NCI-H2081 (cell line): ENCODE results near the gene TGFBR2.

Experiments used
- DNase-seq, 2 experiments: peaks; one replicate each; lab custom pipeline; 2025; lab: John Stamatoyannopoulos, UW

TGFBR2 gene

DNA sequence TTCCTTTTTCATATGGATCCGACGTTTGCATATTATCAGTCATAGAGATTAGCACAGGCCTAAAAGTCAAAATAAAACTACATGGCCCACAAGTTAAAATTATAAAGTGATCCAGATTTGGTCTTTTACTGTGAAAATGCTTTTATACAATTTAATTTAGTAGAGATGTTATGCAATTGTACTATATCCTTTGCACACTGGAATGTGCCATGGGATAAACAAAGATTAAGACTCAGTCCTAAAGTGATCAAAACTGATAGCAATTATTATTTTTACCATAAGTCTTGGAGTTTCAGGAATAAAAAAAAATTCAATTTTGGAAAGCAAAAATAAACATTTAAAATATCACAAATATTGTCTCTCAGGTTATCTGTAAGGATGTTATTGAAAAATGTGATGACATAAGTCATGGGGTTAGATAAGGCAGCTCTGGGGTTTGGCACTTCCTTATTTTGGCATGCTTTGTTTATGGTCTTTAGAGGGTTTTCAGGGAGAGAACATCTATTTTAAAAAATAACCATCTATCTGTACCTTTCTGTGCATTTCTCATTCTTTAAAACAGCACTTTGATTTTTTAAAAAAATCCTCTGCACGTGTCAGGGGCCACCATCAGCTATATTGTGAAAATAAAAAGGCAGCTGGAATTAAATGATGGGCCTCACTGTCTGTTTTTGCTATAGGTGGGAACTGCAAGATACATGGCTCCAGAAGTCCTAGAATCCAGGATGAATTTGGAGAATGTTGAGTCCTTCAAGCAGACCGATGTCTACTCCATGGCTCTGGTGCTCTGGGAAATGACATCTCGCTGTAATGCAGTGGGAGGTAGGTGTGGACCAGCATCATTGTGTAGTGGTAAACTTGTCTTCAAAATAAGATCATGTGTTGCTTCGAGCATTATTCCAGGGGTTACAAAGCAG, 67.3 kb downstream of the TGFBR2 start:
- DNase-seq, result no peak

DNA sequence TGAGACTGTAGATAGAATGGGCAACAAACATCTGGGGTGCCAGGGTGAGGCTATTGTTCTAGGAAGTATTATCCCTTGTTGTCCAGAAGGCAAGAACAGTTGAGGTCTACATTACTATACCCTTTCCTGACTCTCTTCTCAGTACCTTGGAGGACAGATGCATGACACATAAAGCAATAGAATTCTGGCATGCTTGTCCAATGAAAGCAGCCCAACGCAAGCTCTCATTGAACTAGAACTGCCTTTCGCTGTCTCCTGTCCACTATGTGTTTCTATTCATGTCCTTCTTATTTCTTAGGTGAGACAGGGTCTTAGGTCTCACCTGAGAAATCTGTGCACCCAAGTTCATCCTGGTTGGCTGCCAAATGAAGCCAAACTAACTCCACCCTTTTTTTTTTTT, 68.6 kb downstream of the TGFBR2 start:
- DNase-seq, result no peak

DNA sequence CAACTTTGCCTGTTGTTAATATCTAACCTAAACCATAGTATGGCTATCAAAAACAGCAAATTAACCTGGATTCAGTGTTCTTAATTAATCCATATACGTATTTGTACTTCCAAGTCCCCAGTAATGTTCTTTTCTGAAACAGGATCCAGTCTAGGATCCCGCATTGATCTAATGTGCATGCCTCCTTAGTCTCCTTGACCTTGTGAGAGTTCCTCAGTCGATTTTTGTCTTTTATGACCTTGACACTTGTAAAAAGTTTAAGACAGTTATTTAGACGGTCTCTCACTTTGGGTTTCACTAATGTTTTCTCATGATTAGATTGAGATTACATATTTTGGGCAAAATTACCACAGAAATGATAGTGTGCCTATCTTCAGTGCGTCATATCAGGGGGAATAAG, 69.4 kb downstream of the TGFBR2 start:
- DNase-seq, result no peak

DNA sequence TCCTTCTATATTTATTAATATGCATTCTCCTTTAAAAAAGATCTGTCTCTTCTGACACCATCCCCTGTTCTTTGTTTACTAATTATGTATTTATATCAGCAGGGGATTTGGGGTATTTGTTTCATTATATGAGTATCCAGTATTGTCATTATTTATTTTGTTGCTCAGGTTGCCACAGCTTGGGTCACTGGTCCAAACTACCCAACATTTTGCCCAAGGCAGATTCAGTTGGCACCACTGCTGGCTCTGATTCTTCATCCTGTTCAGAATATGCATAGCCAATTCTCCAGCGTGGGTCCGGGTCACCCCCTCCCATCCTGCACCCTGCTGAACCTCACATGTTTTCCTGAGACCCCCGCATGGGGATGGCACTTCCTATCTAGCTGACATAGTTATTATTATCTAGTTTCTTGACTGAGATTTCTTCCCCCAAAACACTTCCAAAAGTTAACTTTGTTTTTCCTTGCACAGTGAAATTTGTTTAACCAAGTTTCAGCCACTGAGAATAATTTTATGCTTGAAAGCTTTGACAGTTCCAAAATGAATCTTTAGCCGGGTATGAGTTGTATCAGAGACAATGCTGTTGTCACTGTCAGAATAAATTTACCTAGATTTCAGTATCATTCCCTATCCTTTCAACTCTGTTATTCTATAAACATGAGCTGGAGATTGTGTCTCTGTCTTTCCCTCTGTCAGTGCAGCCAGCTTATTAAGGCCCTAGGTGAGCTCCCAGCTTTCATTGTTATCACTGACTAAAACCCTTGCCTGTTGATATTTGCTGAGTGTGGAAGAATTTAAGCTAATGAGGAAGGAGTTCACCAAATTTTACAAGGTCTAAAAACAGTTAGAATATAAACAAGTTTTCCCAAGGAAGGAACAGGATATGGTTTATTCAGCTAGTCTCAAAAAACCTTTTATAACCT, 70.3 kb downstream of the TGFBR2 start:
- DNase-seq, result no peak

DNA sequence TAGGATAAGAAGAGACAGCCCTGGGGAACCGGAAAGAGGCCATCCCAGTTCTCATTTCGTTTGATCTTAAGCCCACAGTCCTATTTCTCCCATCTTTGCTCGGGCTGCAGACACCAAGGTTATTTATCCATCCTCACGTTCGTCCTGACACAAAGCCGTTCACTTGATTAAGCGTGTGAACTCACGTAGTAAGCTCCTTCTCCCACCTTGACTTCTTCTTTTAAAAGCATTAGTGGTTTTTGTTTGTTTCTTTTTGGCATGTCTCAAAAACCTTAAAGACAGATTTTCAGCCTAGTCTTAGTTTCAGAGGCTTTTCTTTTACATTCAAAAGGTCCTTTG, 70.9 kb downstream of the TGFBR2 start:
- no peak for DNase-seq

DNA sequence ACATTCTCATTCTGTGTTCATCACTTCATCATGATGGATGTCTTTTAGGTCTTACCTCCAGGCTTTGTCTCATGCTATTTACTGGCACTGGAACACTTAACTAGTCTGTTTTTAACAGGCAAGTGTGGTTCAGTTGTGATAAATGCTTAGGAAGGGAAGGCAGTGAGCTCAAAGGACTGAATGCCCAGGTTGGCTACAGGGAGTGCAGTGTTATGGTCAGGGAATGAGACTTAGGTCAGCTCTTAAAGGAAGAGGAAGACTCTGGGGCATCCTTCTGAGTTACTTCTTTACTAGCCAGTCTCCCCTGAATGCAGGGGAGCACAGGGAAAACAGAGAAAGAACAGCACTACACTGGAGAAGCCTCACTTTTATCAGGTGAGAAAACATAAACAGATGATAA, 72.6 kb downstream of the TGFBR2 start:
- DNase-seq, result no peak

DNA sequence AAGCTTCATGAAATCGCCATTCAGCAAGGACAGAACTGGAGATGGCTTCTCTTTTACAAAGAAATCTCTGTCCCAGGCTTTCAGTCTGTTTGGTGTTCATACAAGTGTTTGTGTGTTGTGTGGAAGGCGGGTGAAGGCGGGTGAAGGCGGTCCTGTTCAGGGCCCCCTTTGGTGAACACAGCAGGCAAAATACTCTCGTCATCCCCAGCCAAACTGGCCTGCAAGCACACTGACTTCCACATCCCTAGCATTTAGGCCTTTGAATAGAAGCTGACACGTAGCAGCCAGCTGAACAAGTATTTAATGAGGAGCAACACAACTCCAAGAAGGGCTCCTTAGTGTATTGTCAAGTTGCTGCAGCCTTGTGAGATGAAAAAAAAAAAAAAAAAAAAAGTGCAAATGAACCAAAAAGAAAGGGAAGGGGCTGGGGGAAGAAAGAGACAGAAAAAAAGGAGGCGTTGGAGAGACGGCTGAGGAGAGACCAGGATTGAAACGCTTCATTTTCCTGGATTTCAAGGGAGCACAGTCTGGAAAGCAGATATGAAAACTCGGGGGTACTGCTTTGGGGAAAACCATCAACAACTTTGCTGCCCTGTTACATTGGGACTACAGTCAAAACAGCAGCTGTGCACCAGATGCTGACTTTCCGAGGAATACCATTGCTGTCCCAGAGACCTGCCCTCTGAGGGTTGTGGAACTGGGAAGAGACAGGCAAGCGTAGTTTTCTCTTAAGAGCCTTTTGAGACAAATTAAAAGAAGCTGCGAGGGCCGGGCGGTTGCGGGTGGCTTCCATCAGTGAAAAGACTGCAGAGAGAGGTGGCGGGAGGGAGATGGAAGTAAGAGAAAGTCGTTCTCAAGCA, 74.6 kb downstream of the TGFBR2 start:
- peak in 1 of 2 experiments; percentile 4 for DNase-seq

DNA sequence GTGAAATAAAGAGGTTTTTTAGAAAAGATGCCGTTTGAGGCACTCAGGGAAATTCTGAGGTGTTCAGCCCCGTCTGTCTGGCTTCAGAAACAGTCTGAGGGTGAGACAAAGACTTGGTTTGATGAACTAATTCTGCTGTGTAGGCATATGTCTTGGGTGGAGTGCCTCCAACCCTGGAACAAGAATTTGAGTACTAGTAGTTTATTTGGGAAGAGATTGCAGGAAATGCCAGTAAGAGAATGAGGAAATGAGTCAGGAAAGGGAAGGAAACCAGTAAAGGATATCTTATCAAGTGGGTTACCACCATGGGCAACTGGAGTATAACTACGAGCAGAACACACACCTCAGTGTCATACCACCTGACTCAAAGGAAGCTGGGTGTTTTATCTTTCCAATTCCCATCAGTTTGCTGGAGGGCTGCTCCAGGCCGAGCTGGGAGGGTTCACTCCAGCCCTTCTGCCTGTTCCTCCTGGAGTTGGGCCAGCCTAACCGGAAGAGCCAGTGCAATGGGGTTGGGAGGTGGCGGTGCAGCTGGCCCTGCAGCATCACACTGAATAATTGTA, 75.3 kb downstream of the TGFBR2 start:
- no peak for DNase-seq

DNA sequence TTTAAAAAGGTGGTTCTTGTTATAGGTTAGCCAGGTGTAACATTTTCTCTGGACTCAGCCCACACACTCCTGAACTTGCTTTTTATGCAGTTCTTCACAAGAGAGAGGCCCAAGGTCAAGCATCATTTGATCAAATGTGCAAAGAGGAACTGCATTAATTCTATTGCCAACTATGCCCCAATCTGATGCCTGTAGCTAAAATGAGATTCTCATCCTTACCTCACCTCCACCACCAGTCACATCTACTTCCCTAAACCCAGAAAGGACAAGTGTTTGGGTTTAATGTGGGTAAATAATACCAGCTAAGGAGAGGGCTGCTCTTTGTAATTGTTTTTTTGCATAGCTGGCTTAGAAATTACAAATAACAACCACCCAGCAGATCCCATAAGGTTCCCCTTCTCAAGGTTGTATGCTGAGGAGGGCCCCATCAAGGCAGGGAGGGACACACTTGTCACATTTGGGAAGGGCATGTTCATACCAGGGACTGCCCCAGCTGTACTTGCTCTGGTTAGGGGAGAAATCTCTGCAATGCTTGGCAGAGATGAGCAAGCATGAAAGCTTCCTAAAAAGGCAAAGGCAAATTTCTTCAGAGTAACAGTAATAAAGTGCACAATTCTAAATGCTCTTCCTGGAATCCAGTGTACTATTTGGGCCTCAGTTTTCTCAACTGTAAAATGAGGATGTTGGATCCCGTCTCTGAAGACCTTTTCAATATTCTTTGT, 76.2 kb downstream of the TGFBR2 start:
- no peak for DNase-seq

DNA sequence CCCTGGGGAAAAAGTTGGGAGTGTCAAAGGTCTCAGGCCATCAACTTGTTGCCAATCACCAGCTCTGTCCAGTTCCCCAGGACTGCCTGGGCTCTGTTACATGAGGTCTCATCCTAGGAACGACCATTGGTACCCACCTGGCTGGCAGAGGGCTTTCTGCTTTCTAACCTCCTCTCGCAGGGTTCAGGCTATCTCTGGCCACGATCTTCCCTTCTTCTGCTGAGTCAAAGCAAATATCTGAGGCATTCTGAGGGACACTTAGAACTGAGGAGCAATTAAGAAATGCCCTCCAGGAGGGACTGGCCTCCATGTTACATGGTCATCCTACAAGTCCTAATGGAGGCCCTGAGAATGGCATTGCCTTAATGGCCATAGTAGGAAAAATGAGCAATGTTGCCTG, 77.4 kb downstream of the TGFBR2 start:
- DNase-seq, result no peak

DNA sequence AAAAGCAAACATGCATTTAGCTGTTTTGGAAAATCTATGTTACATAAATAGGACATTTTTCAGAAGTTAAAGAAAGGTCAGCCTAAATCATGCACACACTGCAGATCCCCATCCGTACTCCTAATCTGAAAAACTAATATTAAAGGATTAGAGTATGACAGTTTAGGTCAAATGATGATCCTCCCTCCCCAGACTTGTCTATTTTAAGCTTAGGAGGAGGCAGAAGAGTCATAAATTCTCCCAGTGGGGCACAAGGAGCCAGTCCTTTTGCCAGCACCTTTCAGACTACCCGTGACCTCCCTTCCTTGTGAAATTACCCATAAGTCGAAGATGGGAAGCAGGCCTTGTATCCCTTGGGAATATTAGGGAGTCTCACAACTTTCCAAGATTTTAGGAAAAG, 78.0 kb downstream of the TGFBR2 start:
- DNase-seq, result no peak

DNA sequence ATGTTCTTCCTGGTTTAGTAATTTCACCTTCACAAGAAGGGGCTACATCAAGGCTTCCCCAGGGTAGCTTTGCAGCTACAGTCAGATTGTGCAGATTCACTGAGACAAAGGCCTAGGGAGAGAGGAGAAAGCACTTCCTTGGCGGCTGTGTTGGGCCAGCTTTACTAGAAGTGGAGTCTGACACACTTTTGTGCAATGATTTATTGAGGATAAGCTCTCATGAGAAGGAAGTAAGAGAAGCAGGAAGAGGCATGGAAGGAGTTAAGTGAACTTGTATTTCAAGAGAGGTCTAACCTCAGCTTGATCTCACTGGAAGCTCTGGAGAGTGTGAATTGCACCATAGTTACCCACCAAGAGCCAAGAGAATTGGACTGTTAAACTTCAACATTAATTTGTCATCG, 78.9 kb downstream of the TGFBR2 start:
- DNase-seq, result no peak

DNA sequence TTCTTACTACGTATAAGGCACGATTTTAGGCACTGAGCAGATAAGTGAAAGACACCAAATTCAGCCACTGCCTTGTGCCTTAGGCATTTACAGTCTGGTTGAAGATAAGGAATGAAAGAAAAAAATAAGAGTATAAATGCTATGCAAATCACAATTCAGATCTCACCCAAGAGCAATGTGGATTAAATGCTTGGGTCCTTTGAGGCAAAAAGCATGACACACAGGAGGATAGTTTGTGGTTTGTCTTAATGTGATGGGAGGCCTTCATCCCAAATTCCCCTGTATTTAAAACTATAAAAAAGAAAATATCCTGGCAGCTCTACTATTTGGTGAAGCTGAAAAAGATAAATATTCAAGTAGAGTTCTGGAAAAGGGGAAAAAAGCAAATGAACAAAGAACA, 79.8 kb downstream of the TGFBR2 start:
- no peak for DNase-seq

DNA sequence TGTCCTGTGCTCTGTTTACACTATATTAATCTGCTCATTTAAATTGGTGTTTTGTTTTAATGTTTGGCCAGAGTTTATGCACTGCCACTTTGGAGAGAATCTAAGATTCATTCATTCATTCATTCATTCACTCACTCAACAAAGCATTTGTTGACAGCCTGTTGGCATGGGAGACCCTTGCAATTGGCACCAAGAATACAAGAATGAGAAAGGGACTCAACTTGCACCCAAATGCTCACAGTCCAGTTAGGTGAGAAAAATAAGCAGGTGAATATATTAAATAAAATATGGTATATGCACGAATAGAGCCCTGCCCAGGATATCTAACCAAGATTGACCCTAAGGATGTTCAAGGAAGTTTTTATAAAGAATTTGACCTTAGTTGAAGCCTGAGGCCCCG, 80.4 kb downstream of the TGFBR2 start:
- no peak for DNase-seq

DNA sequence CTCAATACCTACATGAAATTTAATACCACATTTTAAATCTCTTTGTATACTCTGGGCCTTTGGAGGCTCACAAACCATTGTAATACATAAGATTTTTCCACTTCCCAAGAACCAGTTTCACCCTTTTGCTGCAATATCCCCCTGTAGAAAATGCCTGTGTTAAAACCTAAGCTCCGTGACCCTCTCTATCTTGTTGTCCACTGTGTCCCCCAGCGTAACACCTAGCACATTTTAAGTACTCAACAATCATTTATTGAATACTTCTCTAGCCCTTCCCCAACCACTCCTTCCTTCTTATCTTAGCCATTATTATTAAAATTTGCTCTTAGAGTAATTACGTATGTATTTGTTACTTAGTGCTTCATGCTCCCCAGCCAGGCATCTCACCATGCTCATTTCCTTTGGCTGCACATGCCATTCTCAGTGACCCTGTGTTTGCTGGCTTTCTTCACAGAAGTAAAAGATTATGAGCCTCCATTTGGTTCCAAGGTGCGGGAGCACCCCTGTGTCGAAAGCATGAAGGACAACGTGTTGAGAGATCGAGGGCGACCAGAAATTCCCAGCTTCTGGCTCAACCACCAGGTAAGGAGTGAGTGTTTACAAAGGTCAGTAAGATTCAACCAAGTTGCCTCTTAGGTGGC, 81.6 kb downstream of the TGFBR2 start:
- no peak for DNase-seq

DNA sequence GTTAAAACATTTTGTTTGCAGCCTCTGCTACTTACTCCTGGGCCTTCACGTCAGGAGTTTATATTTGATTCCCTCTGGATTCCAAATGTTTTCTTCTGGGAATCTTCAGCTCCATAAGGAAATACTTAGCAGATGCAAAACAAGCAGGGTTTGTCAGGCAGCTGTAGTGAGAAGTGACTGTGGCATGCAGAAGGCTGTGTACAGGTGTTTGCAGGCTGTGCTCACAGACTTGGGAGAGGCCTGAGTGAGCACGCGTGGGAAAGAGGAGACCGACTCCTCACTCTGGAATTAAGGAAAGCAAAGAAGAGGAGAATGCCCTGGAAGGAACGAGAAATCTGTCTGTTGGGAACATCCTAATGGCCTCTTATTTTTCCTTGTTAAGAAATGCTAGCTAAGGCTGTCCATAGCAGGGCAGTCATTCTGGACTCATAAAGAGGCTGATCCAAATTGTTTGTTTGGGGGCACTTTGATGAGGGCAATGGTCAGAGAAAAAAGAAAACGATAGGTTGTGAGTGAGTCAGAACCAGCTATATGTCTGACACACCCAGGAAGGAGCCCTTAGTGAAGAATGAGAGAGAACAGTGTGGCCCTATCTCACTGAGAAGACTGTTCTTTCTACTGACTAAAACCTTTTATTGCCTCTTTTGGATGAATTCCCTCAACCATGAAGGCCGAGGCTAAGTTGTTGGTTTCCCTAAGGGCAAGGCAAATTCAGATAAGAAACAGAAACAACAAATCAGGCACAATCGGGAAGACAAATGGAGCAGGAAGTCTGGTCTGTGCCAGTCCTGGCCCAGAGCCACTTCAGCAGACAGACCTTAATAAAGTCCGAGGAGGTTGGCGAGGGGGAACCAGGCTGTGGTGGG, 82.6 kb downstream of the TGFBR2 start:
- DNase-seq, result peak in 1 of 2 experiments; percentile 43

DNA sequence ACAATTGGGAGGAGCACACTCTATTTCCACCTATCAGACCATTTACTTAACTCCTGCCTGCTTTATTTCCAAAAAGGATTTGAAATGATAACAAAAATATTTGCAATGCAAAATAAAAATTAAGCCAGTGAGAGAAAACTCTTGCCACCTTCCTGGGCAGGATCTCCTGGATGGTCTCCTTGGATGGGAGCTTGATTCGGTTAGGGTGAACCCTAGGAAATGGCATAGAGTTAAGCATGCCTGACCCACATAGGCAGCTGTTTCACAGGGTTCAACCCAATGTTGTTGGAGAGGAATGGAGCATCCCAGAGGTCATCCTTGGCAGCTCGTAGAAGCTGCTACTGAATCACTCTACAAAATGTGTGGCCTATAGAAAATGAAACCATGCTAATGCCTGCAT, 83.8 kb downstream of the TGFBR2 start:
- DNase-seq, result no peak

DNA sequence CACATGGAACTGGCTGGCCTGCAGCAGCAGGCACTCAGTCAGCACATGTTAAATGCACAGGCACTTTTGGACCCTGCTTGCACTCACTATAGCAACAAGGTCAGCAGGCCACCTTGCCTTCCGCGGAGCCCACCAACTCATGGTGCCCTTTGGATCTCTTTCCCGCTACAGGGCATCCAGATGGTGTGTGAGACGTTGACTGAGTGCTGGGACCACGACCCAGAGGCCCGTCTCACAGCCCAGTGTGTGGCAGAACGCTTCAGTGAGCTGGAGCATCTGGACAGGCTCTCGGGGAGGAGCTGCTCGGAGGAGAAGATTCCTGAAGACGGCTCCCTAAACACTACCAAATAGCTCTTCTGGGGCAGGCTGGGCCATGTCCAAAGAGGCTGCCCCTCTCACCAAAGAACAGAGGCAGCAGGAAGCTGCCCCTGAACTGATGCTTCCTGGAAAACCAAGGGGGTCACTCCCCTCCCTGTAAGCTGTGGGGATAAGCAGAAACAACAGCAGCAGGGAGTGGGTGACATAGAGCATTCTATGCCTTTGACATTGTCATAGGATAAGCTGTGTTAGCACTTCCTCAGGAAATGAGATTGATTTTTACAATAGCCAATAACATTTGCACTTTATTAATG, 85.0 kb downstream of the TGFBR2 start:
- DNase-seq, result no peak

DNA sequence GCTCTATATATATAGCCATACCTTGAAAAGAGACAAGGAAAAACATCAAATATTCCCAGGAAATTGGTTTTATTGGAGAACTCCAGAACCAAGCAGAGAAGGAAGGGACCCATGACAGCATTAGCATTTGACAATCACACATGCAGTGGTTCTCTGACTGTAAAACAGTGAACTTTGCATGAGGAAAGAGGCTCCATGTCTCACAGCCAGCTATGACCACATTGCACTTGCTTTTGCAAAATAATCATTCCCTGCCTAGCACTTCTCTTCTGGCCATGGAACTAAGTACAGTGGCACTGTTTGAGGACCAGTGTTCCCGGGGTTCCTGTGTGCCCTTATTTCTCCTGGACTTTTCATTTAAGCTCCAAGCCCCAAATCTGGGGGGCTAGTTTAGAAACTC, 85.5 kb downstream of the TGFBR2 start:
- DNase-seq, result no peak
